Activated naive CD4-positive, alpha-beta T cell (primary cell): ENCODE measurements around the gene C9orf50.
"Not testable (repeated sequence)": the region's sequence is repeated elsewhere in the genome, so short reads cannot be mapped to it uniquely, and the experiment has no call there.

Experiments
- DNase-seq, 4 experiments: peaks; one replicate each; lab custom pipeline; 2025; lab: John Stamatoyannopoulos, UW

The C9orf50 gene, protein sequence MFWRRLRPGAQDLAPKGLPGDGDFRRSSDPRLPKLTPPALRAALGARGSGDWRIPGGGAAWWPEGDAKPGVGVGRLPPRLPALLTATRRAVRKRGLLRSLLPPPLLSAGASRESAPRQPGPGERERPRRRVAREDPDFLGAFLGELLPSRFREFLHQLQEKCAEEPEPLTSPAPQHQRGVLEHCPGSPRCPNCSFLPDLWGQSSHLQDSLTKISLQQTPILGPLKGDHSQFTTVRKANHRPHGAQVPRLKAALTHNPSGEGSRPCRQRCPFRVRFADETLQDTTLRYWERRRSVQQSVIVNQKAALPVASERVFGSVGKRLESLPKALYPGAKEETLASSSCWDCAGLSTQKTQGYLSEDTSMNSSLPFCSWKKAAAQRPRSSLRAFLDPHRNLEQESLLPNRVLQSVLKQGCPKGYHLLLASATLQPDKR

GRCh38 chr9:129620669-129621295 is at the start of gene C9orf50:
TSS of gene C9orf50 (minus strand) at chr9:129621101. CDS start at chr9:129620574, 527 bp downstream.
- DNase-seq = no peak

- no peak for DNase-seq
These were observed 49.0 kb upstream of the C9orf50 start for GRCh38 chr9:129669946-129670345.

GRCh38 chr9:129669141-129669718 is 48.3 kb upstream of the C9orf50 start:
- no peak for DNase-seq

DNA sequence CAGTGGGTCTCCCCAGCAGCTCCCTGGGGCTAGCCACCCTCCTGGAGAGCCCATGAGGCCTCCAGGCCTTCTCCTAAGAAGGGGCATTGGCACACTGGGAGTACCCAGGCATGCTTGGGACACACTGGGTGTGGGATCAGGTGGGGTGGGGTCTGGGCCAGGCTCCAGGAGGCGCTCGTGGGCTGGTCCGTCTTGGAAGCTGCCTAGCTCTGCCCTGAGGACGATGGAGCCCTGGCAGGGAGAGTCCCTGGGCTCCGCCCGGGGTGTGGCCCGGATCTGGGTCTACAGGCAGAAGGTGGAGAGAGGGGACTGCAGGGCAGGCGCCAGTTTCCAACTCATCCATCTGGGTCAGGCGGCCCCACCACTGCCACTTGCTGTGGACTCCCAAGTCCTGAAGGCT is 46.9 kb upstream of the C9orf50 start:
- DNase-seq = no peak

DNA sequence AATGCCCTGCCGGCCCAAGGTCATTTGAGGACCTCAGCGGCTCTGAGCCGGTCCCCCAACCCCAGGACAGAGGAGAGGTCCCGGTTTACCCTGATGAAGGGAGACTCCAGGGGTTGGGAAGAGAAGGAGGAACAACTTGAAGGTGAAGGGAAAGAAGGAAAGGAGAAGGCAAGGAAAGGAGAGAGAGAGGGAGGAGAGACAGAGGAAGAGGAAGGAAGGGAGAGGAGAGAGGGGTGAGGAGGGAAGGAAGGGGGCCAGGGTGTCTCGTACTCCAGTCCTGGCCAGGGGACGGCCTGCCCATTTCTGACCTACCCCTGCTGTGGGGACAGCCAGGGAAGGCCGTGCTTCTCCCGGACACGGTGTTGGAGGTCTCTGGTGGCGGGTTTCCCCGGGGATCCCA is 46.5 kb upstream of the C9orf50 start:
- no peak for DNase-seq

- DNase-seq = no peak
These were observed 45.7 kb upstream of the C9orf50 start for GRCh38 chr9:129666575-129666974.

DNA sequence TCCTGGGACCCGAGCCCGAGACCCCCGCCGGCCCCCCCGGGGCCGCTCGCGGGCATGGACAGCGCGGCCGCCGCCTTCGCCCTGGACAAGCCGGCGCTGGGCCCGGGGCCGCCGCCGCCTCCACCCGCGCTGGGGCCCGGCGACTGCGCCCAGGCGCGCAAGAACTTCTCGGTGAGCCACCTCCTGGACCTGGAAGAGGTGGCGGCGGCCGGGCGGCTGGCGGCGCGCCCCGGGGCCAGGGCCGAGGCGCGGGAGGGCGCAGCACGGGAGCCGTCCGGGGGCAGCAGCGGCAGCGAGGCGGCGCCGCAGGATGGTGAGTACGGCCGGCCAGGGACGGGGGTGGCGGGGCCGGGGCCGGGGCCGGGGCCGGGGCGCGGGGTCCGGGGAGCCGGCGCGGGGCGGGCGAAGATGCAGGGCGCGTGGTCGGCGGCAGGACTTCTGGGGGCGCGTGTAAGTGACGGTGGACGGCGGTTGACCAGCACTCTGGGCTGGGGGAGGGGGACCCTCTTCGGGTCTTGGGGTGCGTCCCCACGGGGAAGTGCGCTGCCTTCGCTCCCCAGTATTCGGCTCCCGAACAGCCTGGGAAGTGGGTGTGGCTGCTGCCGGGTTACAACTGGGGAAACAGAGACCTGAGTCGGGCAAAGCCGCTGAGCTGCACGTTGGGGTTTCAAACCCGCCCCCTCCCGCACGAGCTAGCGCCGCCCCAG is 45.1 kb upstream of the C9orf50 start:
- DNase-seq = no peak

GRCh38 chr9:129665389-129665775 is 44.5 kb upstream of the C9orf50 start, which contains the start of gene PRRX2:
TSS of gene PRRX2 (plus strand) at chr9:129665647. CDS start at chr9:129665868, 221 bp downstream.
- peak in 3 of 4 experiments; percentile 3 to 18 (median 7) for DNase-seq

DNA sequence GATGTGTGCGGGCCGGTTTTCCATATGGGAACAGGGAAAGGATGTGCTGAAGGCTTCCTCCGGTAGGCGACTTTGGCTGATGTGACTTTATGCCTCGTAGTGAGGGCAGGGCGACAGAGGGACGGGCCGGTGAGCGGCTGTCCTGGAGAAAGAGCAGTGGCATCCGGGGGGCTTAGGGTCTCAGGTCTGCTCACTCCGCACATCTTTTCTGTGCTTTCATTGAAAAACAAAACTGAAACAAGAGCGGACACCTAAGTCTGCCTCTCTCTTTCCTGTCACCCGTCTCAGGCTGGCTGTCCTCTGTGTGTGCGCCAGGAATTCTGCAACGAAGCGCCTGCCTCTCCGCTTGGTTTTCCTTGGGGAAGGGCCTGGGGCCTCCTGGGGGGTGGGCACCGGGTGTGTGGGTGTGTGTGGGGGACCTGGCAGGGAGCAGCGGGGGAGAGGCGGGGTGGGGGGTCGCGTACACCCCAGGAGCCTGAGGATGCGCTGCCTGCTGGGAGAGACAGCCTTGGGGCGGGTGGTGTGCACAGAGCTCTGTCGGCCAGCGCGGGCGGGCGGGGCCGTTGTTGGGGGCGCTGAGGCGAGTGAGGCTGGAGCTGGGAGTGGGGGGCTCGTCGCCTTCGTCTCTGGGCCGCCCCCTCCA is 44.0 kb upstream of the C9orf50 start:
- DNase-seq = no peak

DNA sequence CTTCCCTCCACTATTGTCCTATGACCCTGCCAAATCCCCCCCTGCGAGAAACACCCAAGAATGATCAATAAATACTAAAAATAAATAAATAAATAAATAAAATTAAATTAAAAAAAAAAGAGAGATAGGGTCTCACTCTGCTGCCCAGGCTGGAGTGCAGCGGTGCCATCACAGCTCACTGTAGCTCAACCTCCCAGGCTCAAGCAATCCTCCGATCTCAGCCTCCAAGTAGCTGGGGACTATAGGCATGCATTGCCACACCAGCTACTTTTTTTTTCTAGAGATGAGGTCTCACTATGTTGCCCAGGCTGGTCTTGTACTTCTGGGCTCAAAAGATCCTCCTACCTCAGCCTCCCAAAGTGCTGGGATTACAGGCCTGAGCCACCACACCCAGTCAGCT is 41.3 kb upstream of the C9orf50 start:
- DNase-seq = not testable (repeated sequence)

GRCh38 chr9:129661029-129661428 is 40.1 kb upstream of the C9orf50 start:
- no peak for DNase-seq

GRCh38 chr9:129656795-129657390 is 36.0 kb upstream of the C9orf50 start:
- DNase-seq = no peak

DNA sequence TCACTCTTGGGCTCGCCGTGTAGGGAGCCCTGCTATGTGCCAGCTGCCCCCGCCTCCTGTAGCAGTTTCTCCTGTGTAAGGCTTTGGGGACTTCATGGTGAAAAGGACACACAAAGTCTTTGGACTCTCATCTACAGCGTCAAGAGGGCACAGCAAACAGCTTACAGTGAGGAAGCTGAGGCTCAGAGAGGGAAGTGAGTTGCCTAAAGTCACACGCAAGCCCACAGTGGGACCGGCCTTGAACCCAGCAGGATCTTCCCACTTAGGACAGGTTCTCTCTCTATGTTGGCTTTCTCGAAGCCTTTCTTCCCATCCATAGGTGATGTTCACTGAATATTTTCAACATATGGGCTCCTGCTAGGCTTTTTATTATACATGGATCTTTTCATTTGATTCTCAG is 34.8 kb upstream of the C9orf50 start:
- no peak for DNase-seq

DNA sequence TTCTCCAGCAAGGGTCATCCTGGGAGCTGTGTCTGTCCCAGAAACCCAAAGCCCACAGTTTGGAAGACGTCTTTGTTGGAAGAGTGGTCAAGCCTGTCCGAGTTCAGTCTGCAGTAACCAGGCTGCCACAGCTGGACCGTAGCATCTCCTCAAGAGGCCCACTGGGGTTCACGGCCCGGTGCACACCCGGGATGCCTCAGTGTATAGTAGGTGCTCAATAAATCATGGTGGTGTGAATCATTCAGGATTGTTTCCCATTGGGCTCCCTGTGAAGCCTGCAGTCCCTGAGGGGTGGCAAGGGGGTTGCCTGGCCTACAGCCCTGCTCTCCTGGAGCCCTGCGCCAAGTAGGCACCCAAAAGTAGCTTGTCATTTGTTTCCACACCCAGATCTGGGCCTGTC is 34.3 kb upstream of the C9orf50 start:
- DNase-seq = no peak

- no peak for DNase-seq
These were observed 33.7 kb upstream of the C9orf50 start for GRCh38 chr9:129654554-129655040.

- no peak for DNase-seq
These were observed 33.1 kb upstream of the C9orf50 start for GRCh38 chr9:129653823-129654553.

DNA sequence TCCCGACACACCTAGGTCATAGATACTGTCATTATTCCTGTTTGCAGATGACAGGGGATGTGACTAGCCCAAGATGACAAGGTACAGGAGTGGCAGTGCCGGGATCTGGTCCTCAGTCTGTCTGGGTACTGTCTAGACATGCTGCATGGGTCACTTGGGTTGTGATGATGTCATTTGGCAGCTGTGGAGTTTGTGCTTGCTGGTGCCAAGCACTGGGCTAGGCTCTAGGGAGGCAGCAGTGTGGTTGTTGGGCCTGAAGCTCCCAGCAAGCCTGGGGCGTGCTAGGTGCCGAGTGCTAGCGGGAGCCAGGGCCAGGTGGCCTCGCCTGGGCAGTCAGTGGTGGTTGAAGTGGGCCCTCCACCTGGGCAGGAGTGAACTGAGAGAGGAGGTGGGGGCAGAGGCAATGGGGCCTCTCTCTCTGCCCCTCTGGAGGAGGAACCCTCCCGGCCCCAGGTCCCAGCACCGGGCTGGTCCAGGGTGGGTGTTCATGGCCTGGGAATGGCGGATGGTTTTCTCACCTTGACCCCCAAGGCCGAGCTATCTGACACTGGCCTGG is 29.9 kb upstream of the C9orf50 start:
- DNase-seq = no peak

GRCh38 chr9:129649726-129650679 is 29.1 kb upstream of the C9orf50 start:
- DNase-seq = no peak

- DNase-seq = no peak
These were observed 27.8 kb upstream of the C9orf50 start for GRCh38 chr9:129648764-129649115.
